ENCODE measurements around the gene STXBP5. TPM values are rescaled to one million over a fixed set of nuclear protein-coding genes. Genes with fewer than 3 reads are reported as not detected.

The STXBP5 gene
- total and polyA plus RNA-seq, 2 of the 4 experiments (the other 2 are of a cell fraction), result 13.2 to 46.4 TPM

GRCh38 chr6:147218797-147219196, 14.6 kb downstream of the STXBP5 start:
- no peaks in the 10 kb centered on the region for H3K9me3 ChIP-seq (ENCODE audit: control insufficient read depth, insufficient read depth, low read length)
- no peak overlapping the region for H3K4me3 ChIP-seq (ENCODE audit: insufficient read depth, low read depth, low read length)
- H4K8ac ChIP-seq (ENCODE audit: low read depth in 2 of 2, low read length in 2 of 2), result no peak overlapping the region; a peak in 1 of 4 replicates
- no peak overlapping the region for H2BK120ac ChIP-seq (ENCODE audit: low read depth, low read length)
- H3K9ac ChIP-seq (ENCODE audit: low read depth, low read length), result no peak overlapping the region
- no peak overlapping the region for H3K4ac ChIP-seq (ENCODE audit: low read depth, low read length)
- no peaks in the 10 kb centered on the region for H4K20me1 ChIP-seq (ENCODE audit: insufficient read depth, low read length)
- ChIA-PET CTCF (no interaction called here), POLR2A (ENCODE audit: unreplicated experiment) (no interaction called here)
- peaks cover 5% of the 10 kb centered on the region for H3K4me1 ChIP-seq (ENCODE audit: control insufficient read depth, insufficient read depth, low read length)
- 0 out of 2 replicates have a peak, but pooled peaks cover 3% of the 10 kb centered on the region for H3K9me1 ChIP-seq (ENCODE audit: insufficient read depth, low read length)
- no peak overlapping the region for H2AK9ac ChIP-seq (replicated peaks; ENCODE audit: low read depth, low read length, poor library complexity)
- in situ Hi-C loops (cut with MboI; ENCODE audit: low sequenced_read_pairs) (loop anchor here (25.0 kb wide), 1 partner anchor 306 kb away; no protein-coding TSS in a partner anchor), intact Hi-C loops (cut with micrococcal nuclease) (no loop called here), dilution Hi-C loops (cut with HindIII; ENCODE audit: low sequenced_read_pairs, unreplicated experiment) (no loop called here)
- no peak overlapping the region for H2BK5ac ChIP-seq (ENCODE audit: low read depth, low read length, poor library complexity, severe bottlenecking)
- no peak overlapping the region for H2AK5ac ChIP-seq (ENCODE audit: low read depth, low read length)
- H3K23ac ChIP-seq (ENCODE audit: low read depth, low read length), result no peak overlapping the region
- peaks cover 7% of the 10 kb centered on the region for H3K36me3 ChIP-seq (ENCODE audit: control insufficient read depth, insufficient read depth, low read length)
- WGBS, 2 experiments (ENCODE audit: extremely low coverage in 2 of 2, insufficient read length in 1 of 2), result 100% methylated on average over 2 of the region's 3 CpGs; no CpG with 5 or more reads in 1 of the 2 experiments
- H3K14ac ChIP-seq (replicated peaks; ENCODE audit: low read depth, low read length), result no peak overlapping the region
- H2BK20ac ChIP-seq (ENCODE audit: low read depth, low read length), result no peak overlapping the region
- H3K27ac ChIP-seq (ENCODE audit: insufficient read depth, low read length), result no peak overlapping the region
- no peak overlapping the region for H3K18ac ChIP-seq (ENCODE audit: low read depth, low read length)
- H2AFZ ChIP-seq (replicated peaks; ENCODE audit: low read length, poor library complexity), result no peak overlapping the region
- no peak overlapping the region for H2BK15ac ChIP-seq (ENCODE audit: low read depth, low read length)
- no peak overlapping the region for H4K91ac ChIP-seq (ENCODE audit: insufficient read depth, low read depth, low read length)
- H4K5ac ChIP-seq (ENCODE audit: low read depth, low read length), result no peak overlapping the region
- no peak for ATAC-seq (ENCODE audit: low read depth)
- DNase-seq, result no peak
- H3K56ac ChIP-seq (ENCODE audit: extremely low read depth, insufficient read depth, low read length), result no peak overlapping the region
- no TSS peak for BruUV-seq (replicated peaks)
- no peak overlapping the region for H3K4me2 ChIP-seq (ENCODE audit: low read depth, low read length)
- H3K79me1 ChIP-seq (ENCODE audit: low read depth in 1 of 2, low read length in 2 of 2), result peaks cover 16 to 41% of the 10 kb centered on the region in 2 experiments
- TF ChIP-seq MAFK (IDR thresholded peaks at IDR 0.05; ENCODE audit: low read depth, low read length), result no peak
- TF ChIP-seq POLR2A (IDR thresholded peaks at IDR 0.05; ENCODE audit: low read depth, low read length), result no peak
- TF ChIP-seq FOS (IDR thresholded peaks at IDR 0.05; ENCODE audit: low read depth, low read length), result no peak
- TF ChIP-seq CHD1 (IDR thresholded peaks at IDR 0.05; ENCODE audit: low read depth, low read length), result no peak
- no peak for TF ChIP-seq MXI1 (IDR thresholded peaks at IDR 0.05; ENCODE audit: borderline replicate concordance, low read depth, low read length)
- no peak for TF ChIP-seq CTCF (conservative IDR thresholded peaks at IDR 0.05; ENCODE audit: low read depth, low read length)
- TF ChIP-seq USF2 (IDR thresholded peaks at IDR 0.05; ENCODE audit: low read depth, low read length), result no peak
- TF ChIP-seq NFE2L2 (IDR thresholded peaks at IDR 0.05; ENCODE audit: low read depth, low read length), result no peak
- H3K27me3 ChIP-seq (ENCODE audit: control insufficient read depth, insufficient read depth, low read length), result no peaks in the 10 kb centered on the region

Measured in IMR-90 (cell line).